ENCODE measurements around the gene DDHD1. TPM values are rescaled to one million over a fixed set of nuclear protein-coding genes. Genes with fewer than 3 reads are reported as not detected.

DDHD1 gene
- total RNA-seq, 1 donor from 2014 or later, result 14.5 TPM

- Mint-ChIP-seq H3K4me3 (ENCODE audit: unreplicated experiment) (no peak overlapping the region), H3K9me3 (ENCODE audit: unreplicated experiment) (no peaks in the 10 kb centered on the region), H3K36me3 (ENCODE audit: low read depth, unreplicated experiment) (no peaks in the 10 kb centered on the region), H3K27me3 (ENCODE audit: low read depth, unreplicated experiment) (no peaks in the 10 kb centered on the region), H3K4me1 (ENCODE audit: low read depth, unreplicated experiment) (no peaks in the 10 kb centered on the region), H3K27ac (ENCODE audit: unreplicated experiment) (no peak overlapping the region)
- Histone ChIP-seq H2AFZ (ENCODE audit: low read depth, low read length) (no peak overlapping the region), H3K36me3 (ENCODE audit: insufficient read depth, low read length) (no peaks in the 10 kb centered on the region), H3K9me3 (ENCODE audit: insufficient read depth, low read depth, low read length) (no peaks in the 10 kb centered on the region), H3K79me2 (ENCODE audit: insufficient read depth, low read length) (no peaks in the 10 kb centered on the region), H3K4me2 (ENCODE audit: low read length) (no peak overlapping the region), H3K4me3 (ENCODE audit: insufficient read depth, low read depth, low read length) (no peak overlapping the region), H3K9ac (ENCODE audit: low read length) (no peak overlapping the region), H3K4me1 (ENCODE audit: insufficient read depth, low read length) (no peaks in the 10 kb centered on the region), H4K20me1 (ENCODE audit: insufficient read depth, low read length) (no peaks in the 10 kb centered on the region), H3K27me3 (ENCODE audit: insufficient read depth, low read length) (no peaks in the 10 kb centered on the region), H3K27ac (ENCODE audit: low read depth, low read length) (no peak overlapping the region)
- TF ChIP-seq CTCF (IDR thresholded peaks at IDR 0.05; ENCODE audit: insufficient read depth, low read depth, low read length) (no peak), EZH2 (IDR thresholded peaks at IDR 0.05; ENCODE audit: insufficient read depth, low read length) (no peak)
- DNase-seq (ENCODE audit: low read depth), result no peak
- FAIRE-seq, result no peak
These were observed 14.6 kb upstream of the DDHD1 start for GRCh38 chr14:53167602-53168328.

- Mint-ChIP-seq H3K27ac (ENCODE audit: unreplicated experiment) (no peak overlapping the region), H3K9me3 (ENCODE audit: unreplicated experiment) (no peaks in the 10 kb centered on the region), H3K27me3 (ENCODE audit: low read depth, unreplicated experiment) (no peaks in the 10 kb centered on the region), H3K4me3 (ENCODE audit: unreplicated experiment) (no peak overlapping the region), H3K36me3 (ENCODE audit: low read depth, unreplicated experiment) (no peaks in the 10 kb centered on the region), H3K4me1 (ENCODE audit: low read depth, unreplicated experiment) (no peaks in the 10 kb centered on the region)
- H3K27ac ChIP-seq (ENCODE audit: low read depth, low read length), result no peak overlapping the region
- no peak overlapping the region for H2AFZ ChIP-seq (ENCODE audit: low read depth, low read length)
- TF ChIP-seq EZH2 (IDR thresholded peaks at IDR 0.05; ENCODE audit: insufficient read depth, low read length) (no peak), CTCF (IDR thresholded peaks at IDR 0.05; ENCODE audit: insufficient read depth, low read depth, low read length) (no peak)
- no peak for FAIRE-seq
- no peaks in the 10 kb centered on the region for H4K20me1 ChIP-seq (ENCODE audit: insufficient read depth, low read length)
- no peaks in the 10 kb centered on the region for H3K36me3 ChIP-seq (ENCODE audit: insufficient read depth, low read length)
- no peak overlapping the region for H3K9ac ChIP-seq (ENCODE audit: low read length)
- no peak overlapping the region for H3K4me2 ChIP-seq (ENCODE audit: low read length)
- DNase-seq (ENCODE audit: low read depth), result no peak
- H3K9me3 ChIP-seq (ENCODE audit: insufficient read depth, low read depth, low read length), result no peaks in the 10 kb centered on the region
- H3K27me3 ChIP-seq (ENCODE audit: insufficient read depth, low read length), result no peaks in the 10 kb centered on the region
- no peak overlapping the region for H3K4me3 ChIP-seq (ENCODE audit: insufficient read depth, low read depth, low read length)
- no peaks in the 10 kb centered on the region for H3K79me2 ChIP-seq (ENCODE audit: insufficient read depth, low read length)
- H3K4me1 ChIP-seq (ENCODE audit: insufficient read depth, low read length), result no peaks in the 10 kb centered on the region
These were observed 8.8 kb upstream of the DDHD1 start for GRCh38 chr14:53161758-53162435.

- TF ChIP-seq EZH2 (IDR thresholded peaks at IDR 0.05; ENCODE audit: insufficient read depth, low read length) (no peak), CTCF (IDR thresholded peaks at IDR 0.05; ENCODE audit: insufficient read depth, low read depth, low read length) (no peak)
- Mint-ChIP-seq H3K27me3 (ENCODE audit: low read depth, unreplicated experiment) (no peaks in the 10 kb centered on the region), H3K27ac (ENCODE audit: unreplicated experiment) (no peak overlapping the region), H3K4me1 (ENCODE audit: low read depth, unreplicated experiment) (peaks cover 2% of the 10 kb centered on the region), H3K4me3 (ENCODE audit: unreplicated experiment) (no peak overlapping the region), H3K36me3 (ENCODE audit: low read depth, unreplicated experiment) (no peaks in the 10 kb centered on the region), H3K9me3 (ENCODE audit: unreplicated experiment) (peaks cover 3% of the 10 kb centered on the region)
- H3K4me2 ChIP-seq (ENCODE audit: low read length), result no peak overlapping the region
- no peaks in the 10 kb centered on the region for H3K9me3 ChIP-seq (ENCODE audit: insufficient read depth, low read depth, low read length)
- H3K4me3 ChIP-seq (ENCODE audit: insufficient read depth, low read depth, low read length), result no peak overlapping the region
- H3K9ac ChIP-seq (ENCODE audit: low read length), result no peak overlapping the region
- H3K27ac ChIP-seq (ENCODE audit: low read depth, low read length), result no peak overlapping the region
- peaks cover under 1% of the 10 kb centered on the region for H3K4me1 ChIP-seq (ENCODE audit: insufficient read depth, low read length)
- H3K79me2 ChIP-seq (ENCODE audit: insufficient read depth, low read length), result peaks cover 11% of the 10 kb centered on the region
- FAIRE-seq, result no peak
- no peaks in the 10 kb centered on the region for H3K36me3 ChIP-seq (ENCODE audit: insufficient read depth, low read length)
- no peaks in the 10 kb centered on the region for H3K27me3 ChIP-seq (ENCODE audit: insufficient read depth, low read length)
- H2AFZ ChIP-seq (ENCODE audit: low read depth, low read length), result no peak overlapping the region
- DNase-seq (ENCODE audit: low read depth), result no peak
- H4K20me1 ChIP-seq (ENCODE audit: insufficient read depth, low read length), result no peaks in the 10 kb centered on the region
These were observed 3.1 kb upstream of the DDHD1 start for GRCh38 chr14:53156238-53156637.

Measured in astrocyte (in vitro differentiated cells and primary cell).